Brain pericyte (primary cell): ENCODE results near the gene TTC28.

Experiments
- DNase-seq: peaks from one replicate; pipeline ENCODE4 v3.0.0-alpha.2; 2012; ENCODE audit warnings: low read depth, low spot score

Gene TTC28

GRCh38 chr22:28143961-28144745 lies 535.5 kb downstream of the TTC28 start:
- no peak for DNase-seq

GRCh38 chr22:28143241-28143865 lies 536.3 kb downstream of the TTC28 start:
- no peak for DNase-seq

- no peak for DNase-seq
These were observed 537.2 kb downstream of the TTC28 start for GRCh38 chr22:28142361-28142961.

GRCh38 chr22:28141614-28142013 lies 538.0 kb downstream of the TTC28 start:
- no peak for DNase-seq

GRCh38 chr22:28139961-28140360 lies 539.7 kb downstream of the TTC28 start:
- DNase-seq, result no peak

GRCh38 chr22:28139516-28139915 lies 540.1 kb downstream of the TTC28 start:
- no peak for DNase-seq

- no peak for DNase-seq
These were observed 542.6 kb downstream of the TTC28 start for GRCh38 chr22:28137036-28137435.

- DNase-seq, result no peak
These were observed 547.2 kb downstream of the TTC28 start for GRCh38 chr22:28132466-28132865.

- no peak for DNase-seq
These were observed 550.2 kb downstream of the TTC28 start for GRCh38 chr22:28129319-28129962.

- DNase-seq, result no peak
These were observed 550.8 kb downstream of the TTC28 start for GRCh38 chr22:28128827-28129226.

- DNase-seq, result no peak
These were observed 553.8 kb downstream of the TTC28 start for GRCh38 chr22:28125799-28126198.

GRCh38 chr22:28123989-28124766 lies 555.5 kb downstream of the TTC28 start:
- DNase-seq, result no peak

- DNase-seq, result no peak
These were observed 558.7 kb downstream of the TTC28 start for GRCh38 chr22:28120691-28121592.

- no peak for DNase-seq
These were observed 560.5 kb downstream of the TTC28 start for GRCh38 chr22:28118957-28119631.

GRCh38 chr22:28116219-28116673 lies 563.4 kb downstream of the TTC28 start:
- DNase-seq, result no peak

- DNase-seq, result no peak
These were observed 564.2 kb downstream of the TTC28 start for GRCh38 chr22:28115426-28115825.

GRCh38 chr22:28112548-28113043 lies 567.0 kb downstream of the TTC28 start:
- no peak for DNase-seq

- no peak for DNase-seq
These were observed 567.5 kb downstream of the TTC28 start for GRCh38 chr22:28112190-28112544.

GRCh38 chr22:28111501-28112189 lies 568.0 kb downstream of the TTC28 start:
- DNase-seq, result no peak
